ENCODE measurements around the gene SMG6. TPM values are rescaled to one million over a fixed set of nuclear protein-coding genes. Genes with fewer than 3 reads are reported as not detected.

SMG6 gene
- total and polyA plus RNA-seq, 2 experiments from 2014 or later, result 16.8 to 63.1 TPM

- H3K36me3 ChIP-seq (ENCODE audit: low read depth), result no peaks in the 10 kb centered on the region
- no peaks in the 10 kb centered on the region for H3K9me2 ChIP-seq (ENCODE audit: insufficient read depth)
- DNase-seq, result peak; percentile 54
- no peaks in the 10 kb centered on the region for H3K9me3 ChIP-seq (ENCODE audit: low read depth)
- in situ Hi-C loops (cut with MboI), result loop anchor here (10.0 kb wide), 1 partner anchor 147 kb away; no protein-coding TSS in a partner anchor
- no peak overlapping the region for H3K4me2 ChIP-seq (ENCODE audit: unreplicated experiment)
- H3K9ac ChIP-seq, result no peak overlapping the region
- H3K79me2 ChIP-seq (ENCODE audit: insufficient read depth), result peaks cover 7% of the 10 kb centered on the region; the same call in 1 of the 2 replicates
- H3K27ac ChIP-seq, result no peak overlapping the region
- no peak overlapping the region for H3K4me3 ChIP-seq
- H3K27me3 ChIP-seq (replicated peaks; ENCODE audit: insufficient read depth), result no peaks in the 10 kb centered on the region
- H3K4me1 ChIP-seq (ENCODE audit: insufficient read depth), result peaks cover 56% of the 10 kb centered on the region
- H3F3A ChIP-seq (ENCODE audit: insufficient read depth), result peaks cover 56% of the 10 kb centered on the region
- H4K20me1 ChIP-seq (ENCODE audit: insufficient read depth), result no peaks in the 10 kb centered on the region
- TF ChIP-seq EZH2 (IDR thresholded peaks at IDR 0.05; ENCODE audit: insufficient read depth, poor library complexity, severe bottlenecking), result no peak
- TF ChIP-seq EZH2phosphoT487 (IDR thresholded peaks at IDR 0.05; ENCODE audit: insufficient read depth, low read depth), result no peak
- 65 to 70% methylated on average over 10 of the region's 10 CpGs for WGBS, 2 experiments (ENCODE audit: low coverage in 1 of 2, low lambda C conversion rate in 2 of 2, missing lambda C conversion rate in 2 of 2)
- H2AFZ ChIP-seq, result no peak overlapping the region
Measured at GRCh38 chr17:2087597-2088211, 215.9 kb downstream of the SMG6 start.

GRCh38 chr17:2086306-2086705 is 217.3 kb downstream of the SMG6 start:
- Histone ChIP-seq H2AFZ (no peak overlapping the region), H3K27me3 (replicated peaks; ENCODE audit: insufficient read depth) (no peaks in the 10 kb centered on the region), H3K9me3 (ENCODE audit: low read depth) (no peaks in the 10 kb centered on the region), H3K4me2 (ENCODE audit: unreplicated experiment) (no peak overlapping the region), H3K4me1 (ENCODE audit: insufficient read depth) (peaks cover 70% of the 10 kb centered on the region), H3F3A (ENCODE audit: insufficient read depth) (peaks cover 58% of the 10 kb centered on the region), H3K9ac (no peak overlapping the region), H4K20me1 (ENCODE audit: insufficient read depth) (no peaks in the 10 kb centered on the region), H3K27ac (peak overlapping the region; percentile 96; the same call in 1 of the 2 replicates), H3K9me2 (ENCODE audit: insufficient read depth) (no peaks in the 10 kb centered on the region), H3K4me3 (no peak overlapping the region), H3K79me2 (ENCODE audit: insufficient read depth) (no peaks in the 10 kb centered on the region), H3K36me3 (ENCODE audit: low read depth) (no peaks in the 10 kb centered on the region)
- in situ Hi-C loops (cut with MboI), result loop anchor here (10.0 kb wide), 1 partner anchor 148 kb away; no protein-coding TSS in a partner anchor
- 81 to 98% methylated on average over 3 of the region's 3 CpGs for WGBS, 2 experiments (ENCODE audit: low coverage in 1 of 2, low lambda C conversion rate in 2 of 2, missing lambda C conversion rate in 2 of 2)
- no peak for TF ChIP-seq EZH2 (IDR thresholded peaks at IDR 0.05; ENCODE audit: insufficient read depth, poor library complexity, severe bottlenecking)
- no peak for TF ChIP-seq EZH2phosphoT487 (IDR thresholded peaks at IDR 0.05; ENCODE audit: insufficient read depth, low read depth)
- DNase-seq, result no peak

GRCh38 chr17:2085648-2085949 is 218.0 kb downstream of the SMG6 start:
- no peak overlapping the region for H3K4me3 ChIP-seq
- no peaks in the 10 kb centered on the region for H3K9me3 ChIP-seq (ENCODE audit: low read depth)
- H3K79me2 ChIP-seq (ENCODE audit: insufficient read depth), result no peaks in the 10 kb centered on the region
- TF ChIP-seq EZH2phosphoT487 (IDR thresholded peaks at IDR 0.05; ENCODE audit: insufficient read depth, low read depth) (no peak), EZH2 (IDR thresholded peaks at IDR 0.05; ENCODE audit: insufficient read depth, poor library complexity, severe bottlenecking) (no peak)
- H3K9ac ChIP-seq, result peak overlapping the region; percentile 81
- in situ Hi-C loops (cut with MboI), result loop anchor here (10.0 kb wide), 1 partner anchor 149 kb away; no protein-coding TSS in a partner anchor
- H3K4me1 ChIP-seq (ENCODE audit: insufficient read depth), result peaks cover 71% of the 10 kb centered on the region
- H3K27ac ChIP-seq, result peak overlapping the region; percentile 96
- no peaks in the 10 kb centered on the region for H3K36me3 ChIP-seq (ENCODE audit: low read depth)
- H3K27me3 ChIP-seq (replicated peaks; ENCODE audit: insufficient read depth), result no peaks in the 10 kb centered on the region
- H3K9me2 ChIP-seq (ENCODE audit: insufficient read depth), result no peaks in the 10 kb centered on the region
- WGBS, 2 experiments (ENCODE audit: low coverage in 1 of 2, low lambda C conversion rate in 2 of 2, missing lambda C conversion rate in 2 of 2), result 14 to 20% methylated on average over 5 of the region's 5 CpGs
- H4K20me1 ChIP-seq (ENCODE audit: insufficient read depth), result no peaks in the 10 kb centered on the region
- no peak overlapping the region for H2AFZ ChIP-seq
- H3K4me2 ChIP-seq (ENCODE audit: unreplicated experiment), result no peak overlapping the region
- H3F3A ChIP-seq (ENCODE audit: insufficient read depth), result peaks cover 61% of the 10 kb centered on the region
- peak; percentile 76 for DNase-seq

GRCh38 chr17:2084766-2085647 is 218.6 kb downstream of the SMG6 start:
- Histone ChIP-seq H3F3A (ENCODE audit: insufficient read depth) (peaks cover 56% of the 10 kb centered on the region), H3K36me3 (ENCODE audit: low read depth) (no peaks in the 10 kb centered on the region), H3K79me2 (ENCODE audit: insufficient read depth) (no peaks in the 10 kb centered on the region), H4K20me1 (ENCODE audit: insufficient read depth) (no peaks in the 10 kb centered on the region), H3K9me3 (ENCODE audit: low read depth) (no peaks in the 10 kb centered on the region), H3K4me2 (ENCODE audit: unreplicated experiment) (peak overlapping the region; percentile 46), H3K27ac (peak overlapping the region; percentile 96), H3K4me3 (0 out of 2 replicates have a peak overlapping the region, but pooled peaks have one; percentile 1), H3K9me2 (ENCODE audit: insufficient read depth) (no peaks in the 10 kb centered on the region), H3K9ac (peak overlapping the region; percentile 81), H3K27me3 (replicated peaks; ENCODE audit: insufficient read depth) (no peaks in the 10 kb centered on the region), H2AFZ (no peak overlapping the region), H3K4me1 (ENCODE audit: insufficient read depth) (peaks cover 65% of the 10 kb centered on the region)
- DNase-seq, result peak; percentile 78
- 10% methylated on average over 13 of the region's 13 CpGs for WGBS, 2 experiments (ENCODE audit: low coverage in 1 of 2, low lambda C conversion rate in 2 of 2, missing lambda C conversion rate in 2 of 2)
- in situ Hi-C loops (cut with MboI), result loop anchor here (10.0 kb wide), 1 partner anchor 150 kb away; no protein-coding TSS in a partner anchor
- TF ChIP-seq EZH2phosphoT487 (IDR thresholded peaks at IDR 0.05; ENCODE audit: insufficient read depth, low read depth) (no peak), EZH2 (IDR thresholded peaks at IDR 0.05; ENCODE audit: insufficient read depth, poor library complexity, severe bottlenecking) (no peak)
